Neural crest cell (in vitro differentiated cells): ENCODE results near the gene ATF1. TPM values are rescaled to one million over a fixed set of nuclear protein-coding genes. Genes with fewer than 3 reads are reported as not detected.
"Not testable (repeated sequence)": the region's sequence is repeated elsewhere in the genome, so short reads cannot be mapped to it uniquely, and the experiment has no call there.

Experiments used
- DNase-seq: peaks from one replicate; pipeline ENCODE4 v3.0.0; 2021; ENCODE audit warnings: low read depth, mixed read lengths, low spot score
- H3K27ac Mint-ChIP-seq: one replicate; pipeline ENCODE4 v1.8.0; 2021; ENCODE audit warnings: mild to moderate bottlenecking, mixed read lengths; ENCODE audit not compliant: unreplicated experiment
- H3K27me3 Mint-ChIP-seq: 2 replicates; pipeline ENCODE4 v1.8.0; 2021; ENCODE audit warnings: low read depth, mild to moderate bottlenecking, mixed read lengths
- H3K36me3 Mint-ChIP-seq: 2 replicates; pipeline ENCODE4 v1.8.0; 2021; ENCODE audit warnings: low read depth, mild to moderate bottlenecking, mixed read lengths
- H3K4me1 Mint-ChIP-seq: 2 replicates; pipeline ENCODE4 v1.8.0; 2021; ENCODE audit warnings: mixed read lengths
- H3K4me3 Mint-ChIP-seq: one replicate; pipeline ENCODE4 v1.8.0; 2021; ENCODE audit warnings: mild to moderate bottlenecking, mixed read lengths
- H3K9me3 Mint-ChIP-seq: 2 replicates; pipeline ENCODE4 v1.8.0; 2021; ENCODE audit warnings: mixed read lengths
- total RNA-seq: library from RNA; stranded (reverse); gene quantifications from 2 replicates; pipeline ENCODE4 v1.2.1, GENCODE V29; 2021
- TF ChIP-seq, protein P1 (sequence below): fragments of 200-600 bp; sonication (generic); conservative IDR thresholded peaks from 2 replicates; pipeline ENCODE4 v1.5.0; 2021; ENCODE audit warnings: antibody characterized with exemption, mild to moderate bottlenecking

ATF1 gene
- total RNA-seq, 1 donor from 2014 or later, result 31.7 TPM

DNA sequence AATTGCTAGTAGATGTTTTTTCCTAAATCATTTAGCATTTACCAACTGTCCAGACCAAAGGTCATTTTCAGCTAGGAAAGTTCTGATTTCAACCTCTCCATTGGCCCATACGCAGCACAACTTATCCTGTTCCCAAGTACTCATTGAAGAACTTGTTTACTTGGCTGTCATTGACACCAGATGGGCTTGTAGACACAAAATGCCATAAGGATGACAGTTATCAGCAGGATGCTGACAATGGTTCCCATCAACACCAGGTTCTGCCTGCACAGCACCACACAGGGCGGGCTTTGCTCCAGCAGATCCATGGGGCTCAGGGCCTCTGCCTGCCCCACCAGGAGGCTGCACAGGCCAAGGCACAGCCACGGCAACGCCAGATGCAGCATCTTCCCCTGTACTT, 42.3 kb downstream of the ATF1 start:
- H3K36me3 Mint-ChIP-seq, result peaks cover 21% of the 10 kb centered on the region
- H3K9me3 Mint-ChIP-seq, result no peaks in the 10 kb centered on the region
- DNase-seq, result no peak
- no peaks in the 10 kb centered on the region for H3K4me1 Mint-ChIP-seq
- TF ChIP-seq, protein P1, sequence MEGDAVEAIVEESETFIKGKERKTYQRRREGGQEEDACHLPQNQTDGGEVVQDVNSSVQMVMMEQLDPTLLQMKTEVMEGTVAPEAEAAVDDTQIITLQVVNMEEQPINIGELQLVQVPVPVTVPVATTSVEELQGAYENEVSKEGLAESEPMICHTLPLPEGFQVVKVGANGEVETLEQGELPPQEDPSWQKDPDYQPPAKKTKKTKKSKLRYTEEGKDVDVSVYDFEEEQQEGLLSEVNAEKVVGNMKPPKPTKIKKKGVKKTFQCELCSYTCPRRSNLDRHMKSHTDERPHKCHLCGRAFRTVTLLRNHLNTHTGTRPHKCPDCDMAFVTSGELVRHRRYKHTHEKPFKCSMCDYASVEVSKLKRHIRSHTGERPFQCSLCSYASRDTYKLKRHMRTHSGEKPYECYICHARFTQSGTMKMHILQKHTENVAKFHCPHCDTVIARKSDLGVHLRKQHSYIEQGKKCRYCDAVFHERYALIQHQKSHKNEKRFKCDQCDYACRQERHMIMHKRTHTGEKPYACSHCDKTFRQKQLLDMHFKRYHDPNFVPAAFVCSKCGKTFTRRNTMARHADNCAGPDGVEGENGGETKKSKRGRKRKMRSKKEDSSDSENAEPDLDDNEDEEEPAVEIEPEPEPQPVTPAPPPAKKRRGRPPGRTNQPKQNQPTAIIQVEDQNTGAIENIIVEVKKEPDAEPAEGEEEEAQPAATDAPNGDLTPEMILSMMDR, result no peak
- H3K4me3 Mint-ChIP-seq, result no peak overlapping the region
- H3K27ac Mint-ChIP-seq, result no peak overlapping the region
- no peaks in the 10 kb centered on the region for H3K27me3 Mint-ChIP-seq

- not testable (repeated sequence) for H3K4me1 Mint-ChIP-seq, DNase-seq, H3K27ac Mint-ChIP-seq, H3K9me3 Mint-ChIP-seq, H3K27me3 Mint-ChIP-seq, H3K4me3 Mint-ChIP-seq
- peaks cover 12% of the 10 kb centered on the region for H3K36me3 Mint-ChIP-seq
These were observed 45.2 kb downstream of the ATF1 start for GRCh38 chr12:50809131-50809530.

DNA sequence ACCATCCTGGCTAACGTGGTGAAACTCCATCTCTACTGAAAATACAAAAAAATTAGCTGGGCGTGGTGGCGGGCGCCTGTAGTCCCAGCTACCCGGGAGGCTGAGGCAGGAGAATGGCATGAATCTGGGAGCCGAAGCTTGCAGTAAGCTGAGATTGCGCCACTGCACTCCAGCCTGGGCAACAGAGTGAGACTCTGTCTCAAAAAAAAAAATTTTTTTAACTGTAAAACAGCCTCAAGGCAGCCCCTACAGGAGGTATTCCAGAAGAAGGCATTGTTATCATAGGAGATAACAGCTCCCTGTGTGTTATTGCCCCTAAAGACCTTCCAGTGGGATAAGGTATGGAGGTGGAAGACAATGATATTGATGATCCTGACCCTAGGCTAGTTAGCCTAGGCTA, 51.0 kb downstream of the ATF1 start:
- not testable (repeated sequence) for H3K4me1 Mint-ChIP-seq, H3K27ac Mint-ChIP-seq, DNase-seq, H3K27me3 Mint-ChIP-seq, H3K4me3 Mint-ChIP-seq, H3K9me3 Mint-ChIP-seq
- peaks cover 14% of the 10 kb centered on the region for H3K36me3 Mint-ChIP-seq

DNA sequence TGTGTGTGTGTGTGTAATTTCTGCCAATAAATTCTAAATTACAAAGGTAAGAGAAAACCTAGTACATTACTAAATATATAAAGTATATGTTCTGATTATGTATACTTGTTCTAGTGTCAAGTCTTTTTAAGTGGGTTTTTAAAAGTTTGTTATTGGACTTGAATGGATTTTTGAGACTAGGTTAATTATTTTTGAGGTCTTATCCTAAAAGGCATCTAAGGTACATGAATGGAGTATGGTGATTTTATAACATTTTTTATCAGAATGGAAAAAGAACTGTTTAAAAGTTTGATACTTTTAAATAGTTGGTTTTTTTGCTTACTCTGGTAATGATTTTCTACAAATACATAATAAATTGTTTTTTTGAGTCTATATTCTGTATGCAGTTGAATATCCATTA, 56.3 kb downstream of the ATF1 start:
- Mint-ChIP-seq H3K27ac (no peak overlapping the region), H3K4me3 (no peak overlapping the region), H3K27me3 (no peaks in the 10 kb centered on the region), H3K36me3 (peaks cover 9% of the 10 kb centered on the region), H3K9me3 (no peaks in the 10 kb centered on the region), H3K4me1 (no peaks in the 10 kb centered on the region)
- no peak for DNase-seq
- TF ChIP-seq, protein P1, result no peak

DNA sequence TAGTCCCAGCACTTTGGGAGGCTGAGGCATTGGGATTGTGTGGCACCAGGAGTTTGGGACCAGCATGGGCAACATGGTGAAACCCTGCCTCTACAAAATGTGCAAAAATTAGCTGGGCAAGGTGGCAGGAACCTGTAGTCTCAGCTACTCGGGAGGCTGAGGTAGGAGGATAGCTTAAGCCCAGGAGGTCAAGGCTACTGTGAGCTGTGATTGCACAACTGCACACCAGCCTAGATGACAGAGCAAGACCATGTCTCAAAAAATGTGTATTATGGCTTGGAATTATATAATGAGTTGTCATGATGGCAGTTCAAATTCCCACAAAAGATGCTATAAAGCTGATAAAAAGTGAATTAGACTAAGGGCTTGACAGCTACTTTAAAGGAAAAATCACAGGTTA, 58.2 kb downstream of the ATF1 start:
- Mint-ChIP-seq H3K9me3 (no peaks in the 10 kb centered on the region), H3K36me3 (no peaks in the 10 kb centered on the region), H3K27me3 (no peaks in the 10 kb centered on the region), H3K4me1 (peaks cover 5% of the 10 kb centered on the region), H3K27ac (no peak overlapping the region), H3K4me3 (no peak overlapping the region)
- DNase-seq, result no peak
- TF ChIP-seq, protein P1, result no peak

- DNase-seq, H3K4me1 Mint-ChIP-seq, H3K36me3 Mint-ChIP-seq, H3K27me3 Mint-ChIP-seq, H3K27ac Mint-ChIP-seq, H3K9me3 Mint-ChIP-seq, H3K4me3 Mint-ChIP-seq: not testable (repeated sequence)
These were observed 59.8 kb downstream of the ATF1 start for GRCh38 chr12:50823724-50824123.

DNA sequence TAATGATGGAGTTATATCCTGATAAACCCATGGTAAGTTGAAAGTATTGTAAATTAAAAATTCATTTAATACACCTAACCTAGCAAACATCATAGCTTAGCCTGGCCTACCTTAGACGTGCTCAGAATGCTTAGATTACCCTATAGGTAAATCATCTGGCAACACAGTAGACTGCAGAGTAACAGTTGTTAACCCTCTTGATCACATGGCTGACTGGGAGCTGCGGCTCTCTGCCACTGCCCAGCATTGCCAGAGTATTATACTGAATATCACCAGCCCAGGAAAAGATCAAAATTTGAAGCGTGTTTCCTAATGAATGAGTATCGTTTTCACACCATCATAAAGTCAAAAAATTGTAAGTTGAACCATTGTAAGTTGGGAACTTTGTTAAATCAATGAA, 61.0 kb downstream of the ATF1 start:
- H3K9me3 Mint-ChIP-seq, result no peaks in the 10 kb centered on the region
- DNase-seq, result no peak
- peaks cover 10% of the 10 kb centered on the region for H3K4me1 Mint-ChIP-seq
- H3K4me3 Mint-ChIP-seq, result no peak overlapping the region
- no peaks in the 10 kb centered on the region for H3K36me3 Mint-ChIP-seq
- H3K27me3 Mint-ChIP-seq, result no peaks in the 10 kb centered on the region
- no peak overlapping the region for H3K27ac Mint-ChIP-seq
- TF ChIP-seq, protein P1, result no peak
